Adipocyte (in vitro differentiated cells): Measurements from ENCODE around the gene MYOZ2.

Source experiments
- DNase-seq: peaks from one replicate; pipeline ENCODE4 v3.0.0-alpha.2; 2015; ENCODE audit warnings: low read depth
- H3K27me3 ChIP-seq: replicated peaks from 2 replicates; pipeline ENCODE4 v1.7.0; 2013; ENCODE audit warnings: mild to moderate bottlenecking, low read length, moderate library complexity; ENCODE audit not compliant: control insufficient read depth, insufficient read depth
- H3K36me3 ChIP-seq: 2 replicates; pipeline ENCODE4 v1.7.0; 2013; ENCODE audit warnings: low read length, mild to moderate bottlenecking, moderate library complexity; ENCODE audit not compliant: control insufficient read depth, insufficient read depth, severe bottlenecking
- H3K4me1 ChIP-seq: 2 replicates; pipeline ENCODE4 v1.7.0; 2013; ENCODE audit warnings: mild to moderate bottlenecking, low read length, moderate library complexity; ENCODE audit not compliant: control insufficient read depth, insufficient read depth
- H3K4me3 ChIP-seq: 2 replicates; pipeline ENCODE4 v1.7.0; 2013; ENCODE audit warnings: mild to moderate bottlenecking, low read length, moderate library complexity
- H3K9ac ChIP-seq: 2 replicates; pipeline ENCODE4 v1.7.0; 2013; ENCODE audit warnings: mild to moderate bottlenecking, low read length, moderate library complexity
- H3K9me3 ChIP-seq: 2 replicates; pipeline ENCODE4 v1.7.0; 2013; ENCODE audit warnings: mild to moderate bottlenecking, low read length, moderate library complexity; ENCODE audit not compliant: control insufficient read depth

MYOZ2 gene

GRCh38 chr4:119135721-119136121, at the start of gene MYOZ2:
TSS of gene MYOZ2 (plus strand) at chr4:119135832. CDS start at chr4:119136526, 694 bp downstream.
- peak within 1 kb of the TSS; percentile 67 for H3K9ac ChIP-seq
- DNase-seq: peak; percentile 24
- peaks cover 81% of the 10 kb centered on the region for H3K4me1 ChIP-seq
- H3K27me3 ChIP-seq: no peaks in the 10 kb centered on the region
- peak within 1 kb of the TSS; percentile 39 for H3K4me3 ChIP-seq
- no peaks in the 10 kb centered on the region for H3K9me3 ChIP-seq
- no peaks in the 10 kb centered on the region for H3K36me3 ChIP-seq

DNA sequence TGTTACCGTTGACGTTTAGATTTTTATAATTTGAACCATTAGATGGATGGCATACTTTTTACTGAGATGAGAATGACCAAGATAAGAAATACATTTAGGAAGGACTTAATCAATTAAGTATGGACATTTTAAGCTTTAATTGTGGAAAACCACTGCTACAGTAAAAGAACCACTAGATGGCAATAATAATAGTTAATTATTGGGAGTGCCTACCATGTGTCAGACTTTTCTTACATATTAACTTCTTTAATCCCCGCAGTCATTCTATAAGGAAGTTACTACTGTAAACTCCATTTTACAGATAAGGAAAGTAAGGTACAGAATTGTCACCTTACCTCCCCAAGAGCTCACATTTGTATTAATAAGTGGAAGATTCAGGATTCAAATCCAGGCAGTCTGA, 48.5 kb upstream of the MYOZ2 start:
- no peaks in the 10 kb centered on the region for H3K27me3 ChIP-seq
- H3K36me3 ChIP-seq: no peaks in the 10 kb centered on the region
- DNase-seq: peak; percentile 46
- no peaks in the 10 kb centered on the region for H3K9me3 ChIP-seq
- peak overlapping the region; percentile 32 for H3K9ac ChIP-seq
- H3K4me3 ChIP-seq: no peak overlapping the region
- peaks cover 5% of the 10 kb centered on the region for H3K4me1 ChIP-seq

DNA sequence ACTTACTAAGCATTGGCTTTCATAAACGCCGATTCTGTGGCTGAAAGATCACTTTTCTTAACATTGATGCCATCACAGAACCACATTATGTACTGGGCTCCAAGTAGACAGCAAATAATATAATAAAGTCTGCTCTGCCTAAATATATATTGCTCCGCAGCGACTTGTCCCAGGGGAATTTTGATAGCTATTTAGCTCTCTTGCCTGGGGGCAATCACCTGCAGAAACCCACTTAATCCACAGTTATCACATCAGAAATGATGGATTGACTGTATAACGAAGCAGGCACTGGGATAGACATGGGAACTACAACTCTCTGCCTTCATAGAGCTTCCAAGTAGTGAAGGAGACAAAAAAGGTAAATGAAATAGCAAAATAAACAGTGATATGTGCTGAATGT, 48.0 kb upstream of the MYOZ2 start:
- H3K4me1 ChIP-seq: peaks cover 5% of the 10 kb centered on the region
- H3K9ac ChIP-seq: peak overlapping the region; percentile 32
- no peak overlapping the region for H3K4me3 ChIP-seq
- no peaks in the 10 kb centered on the region for H3K36me3 ChIP-seq
- no peaks in the 10 kb centered on the region for H3K9me3 ChIP-seq
- H3K27me3 ChIP-seq: no peaks in the 10 kb centered on the region
- DNase-seq: no peak

- DNase-seq: no peak
- Histone ChIP-seq H3K9me3 (no peaks in the 10 kb centered on the region), H3K27me3 (no peaks in the 10 kb centered on the region), H3K4me3 (no peak overlapping the region), H3K9ac (no peak overlapping the region), H3K36me3 (no peaks in the 10 kb centered on the region), H3K4me1 (peaks cover 5% of the 10 kb centered on the region)
These were observed 42.4 kb upstream of the MYOZ2 start for GRCh38 chr4:119093042-119093827.

- DNase-seq: no peak
- Histone ChIP-seq H3K4me1 (peaks cover 26% of the 10 kb centered on the region), H3K27me3 (no peaks in the 10 kb centered on the region), H3K9ac (no peak overlapping the region), H3K4me3 (no peak overlapping the region), H3K9me3 (no peaks in the 10 kb centered on the region), H3K36me3 (no peaks in the 10 kb centered on the region)
These were observed 38.2 kb upstream of the MYOZ2 start for GRCh38 chr4:119097282-119097900.

- H3K27me3 ChIP-seq: no peaks in the 10 kb centered on the region
- no peak for DNase-seq
- H3K36me3 ChIP-seq: no peaks in the 10 kb centered on the region
- peak overlapping the region; percentile 68 for H3K9ac ChIP-seq
- no peak overlapping the region for H3K4me3 ChIP-seq
- H3K9me3 ChIP-seq: no peaks in the 10 kb centered on the region
- peaks cover 33% of the 10 kb centered on the region for H3K4me1 ChIP-seq
These were observed 37.3 kb upstream of the MYOZ2 start for GRCh38 chr4:119098306-119098705.

DNA sequence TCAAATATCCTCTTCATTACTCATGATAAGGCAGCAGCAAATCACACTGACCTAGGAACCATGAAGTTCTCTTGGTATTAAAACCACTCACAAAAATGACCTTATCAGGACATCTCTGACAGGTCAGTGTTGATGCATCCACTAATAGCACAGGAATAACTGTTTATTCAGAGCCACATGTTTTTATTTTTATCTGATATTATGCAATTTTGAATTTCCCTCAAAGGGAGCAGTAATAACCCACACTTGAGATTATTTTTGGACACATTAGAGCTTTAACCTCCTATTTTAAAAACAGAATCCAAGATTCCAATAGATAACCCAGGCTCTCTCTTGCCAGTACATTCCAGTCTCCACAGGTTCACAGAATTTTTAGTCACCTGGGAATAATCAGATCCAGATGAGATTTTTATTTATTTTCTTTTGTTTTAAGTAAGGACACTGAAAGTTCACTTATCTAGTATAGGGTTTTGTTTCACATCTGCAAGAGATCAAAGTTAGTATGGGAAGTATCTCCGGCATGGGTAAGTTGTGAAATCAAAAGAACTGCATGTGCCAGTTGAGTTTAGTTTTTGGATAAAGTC, 36.3 kb upstream of the MYOZ2 start:
- H3K36me3 ChIP-seq: no peaks in the 10 kb centered on the region
- peak overlapping the region; percentile 68 for H3K9ac ChIP-seq
- peak overlapping the region; percentile 15 for H3K4me3 ChIP-seq
- H3K4me1 ChIP-seq: peaks cover 42% of the 10 kb centered on the region
- peak; percentile 82 for DNase-seq
- no peaks in the 10 kb centered on the region for H3K27me3 ChIP-seq
- H3K9me3 ChIP-seq: no peaks in the 10 kb centered on the region

DNA sequence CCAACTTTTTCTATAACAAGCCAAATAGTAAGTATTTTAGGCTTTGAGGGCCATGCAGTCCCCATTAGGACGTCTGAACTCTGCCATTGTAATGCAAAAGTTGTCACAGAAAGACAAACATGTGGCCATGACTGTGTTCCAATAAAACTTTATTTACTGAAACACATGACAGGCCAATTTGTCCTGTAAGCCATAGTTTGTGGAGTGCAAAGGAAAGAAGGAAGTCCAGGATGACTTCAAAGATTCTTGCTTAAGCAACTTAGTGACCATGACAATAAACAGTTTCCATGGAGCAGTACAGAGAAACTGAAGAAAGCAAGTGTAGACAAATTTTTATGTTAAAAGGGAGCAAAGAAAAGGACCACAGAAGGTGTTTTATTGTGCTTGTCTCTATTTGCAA, 35.0 kb upstream of the MYOZ2 start:
- Histone ChIP-seq H3K9me3 (no peaks in the 10 kb centered on the region), H3K4me1 (peaks cover 53% of the 10 kb centered on the region), H3K27me3 (no peaks in the 10 kb centered on the region), H3K4me3 (no peak overlapping the region), H3K36me3 (no peaks in the 10 kb centered on the region), H3K9ac (peak overlapping the region; percentile 50)
- DNase-seq: no peak

- peak; percentile 94 for DNase-seq
- H3K4me1 ChIP-seq: peaks cover 57% of the 10 kb centered on the region
- H3K9ac ChIP-seq: peak overlapping the region; percentile 53
- H3K27me3 ChIP-seq: no peaks in the 10 kb centered on the region
- H3K9me3 ChIP-seq: no peaks in the 10 kb centered on the region
- H3K4me3 ChIP-seq: no peak overlapping the region
- no peaks in the 10 kb centered on the region for H3K36me3 ChIP-seq
These were observed 32.4 kb upstream of the MYOZ2 start for GRCh38 chr4:119103263-119103662.

GRCh38 chr4:119104644-119105273, 30.9 kb upstream of the MYOZ2 start:
- no peaks in the 10 kb centered on the region for H3K9me3 ChIP-seq
- H3K27me3 ChIP-seq: no peaks in the 10 kb centered on the region
- H3K9ac ChIP-seq: no peak overlapping the region
- DNase-seq: no peak
- H3K4me3 ChIP-seq: no peak overlapping the region
- H3K36me3 ChIP-seq: no peaks in the 10 kb centered on the region
- peaks cover 44% of the 10 kb centered on the region for H3K4me1 ChIP-seq

DNA sequence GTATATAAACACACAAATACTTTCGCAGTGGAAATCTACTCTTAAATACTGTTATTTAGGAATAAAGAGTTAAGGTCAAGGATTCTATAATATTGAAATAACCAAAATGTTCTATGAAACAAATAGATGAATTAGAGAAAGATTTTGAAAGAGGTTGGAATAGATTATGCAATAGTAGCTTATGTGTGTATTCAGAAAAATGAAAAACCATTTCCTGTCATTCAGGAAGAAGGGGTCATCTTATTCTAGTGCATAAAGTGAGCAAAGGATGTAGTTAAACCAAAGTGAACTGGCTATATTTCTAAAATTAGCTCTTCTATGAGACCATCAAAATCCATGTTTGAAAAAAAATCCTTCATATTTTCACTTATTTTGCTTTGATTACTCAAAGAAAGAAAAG, 30.0 kb upstream of the MYOZ2 start:
- Histone ChIP-seq H3K27me3 (no peaks in the 10 kb centered on the region), H3K4me3 (no peak overlapping the region), H3K4me1 (peaks cover 39% of the 10 kb centered on the region), H3K9me3 (no peaks in the 10 kb centered on the region), H3K9ac (no peak overlapping the region), H3K36me3 (no peaks in the 10 kb centered on the region)
- peak; percentile 56 for DNase-seq
